GM19452 (cell line): ENCODE results near the gene NPC1L1.
A peak's percentile ranks its signal among the peaks of the same experiment; 100 is the strongest.
"Not testable (repeated sequence)": the region's sequence is repeated elsewhere in the genome, so short reads cannot be mapped to it uniquely, and the experiment has no call there.

Experiments used
- ATAC-seq: cut with Tn5 transposase; IDR thresholded peaks from one replicate; pipeline ENCODE4 v1.9.1; 2021; ENCODE audit not compliant: unreplicated experiment

The NPC1L1 gene

DNA sequence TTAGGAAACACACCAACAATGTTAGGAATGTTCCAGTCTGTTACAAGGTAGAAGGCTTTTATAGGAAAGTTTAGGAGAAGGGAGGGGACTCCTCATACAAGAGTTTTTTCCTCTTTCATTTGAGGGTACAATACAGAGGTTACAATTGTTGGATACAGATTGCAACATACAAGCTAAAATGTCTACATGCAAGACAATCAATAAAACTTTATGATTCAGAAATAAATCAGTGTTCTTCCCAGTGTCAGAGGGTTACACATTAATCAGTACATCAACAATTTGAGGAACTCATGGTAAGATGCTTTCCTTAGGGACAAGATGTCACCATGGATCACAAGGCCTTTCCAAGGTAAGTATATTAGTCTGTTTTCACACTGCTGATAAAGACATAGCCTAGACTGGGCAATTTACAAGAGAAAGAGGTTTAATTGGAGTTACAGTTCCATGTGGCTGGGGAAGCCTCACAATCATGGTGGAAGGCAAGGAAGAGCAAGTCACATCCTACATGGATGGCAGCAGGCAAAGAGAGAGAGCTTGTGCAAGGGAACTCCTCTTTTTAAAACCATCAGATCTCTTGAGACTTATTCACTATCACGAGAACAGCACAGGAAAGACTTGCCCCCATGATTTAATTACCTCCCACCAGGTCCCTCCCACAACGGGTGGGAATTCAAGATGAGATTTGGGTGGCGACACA is 34.4 kb downstream of the NPC1L1 start:
- ATAC-seq, result not testable (repeated sequence)

GRCh38 chr7:44505595-44505994 is 35.5 kb downstream of the NPC1L1 start:
- no peak for ATAC-seq

DNA sequence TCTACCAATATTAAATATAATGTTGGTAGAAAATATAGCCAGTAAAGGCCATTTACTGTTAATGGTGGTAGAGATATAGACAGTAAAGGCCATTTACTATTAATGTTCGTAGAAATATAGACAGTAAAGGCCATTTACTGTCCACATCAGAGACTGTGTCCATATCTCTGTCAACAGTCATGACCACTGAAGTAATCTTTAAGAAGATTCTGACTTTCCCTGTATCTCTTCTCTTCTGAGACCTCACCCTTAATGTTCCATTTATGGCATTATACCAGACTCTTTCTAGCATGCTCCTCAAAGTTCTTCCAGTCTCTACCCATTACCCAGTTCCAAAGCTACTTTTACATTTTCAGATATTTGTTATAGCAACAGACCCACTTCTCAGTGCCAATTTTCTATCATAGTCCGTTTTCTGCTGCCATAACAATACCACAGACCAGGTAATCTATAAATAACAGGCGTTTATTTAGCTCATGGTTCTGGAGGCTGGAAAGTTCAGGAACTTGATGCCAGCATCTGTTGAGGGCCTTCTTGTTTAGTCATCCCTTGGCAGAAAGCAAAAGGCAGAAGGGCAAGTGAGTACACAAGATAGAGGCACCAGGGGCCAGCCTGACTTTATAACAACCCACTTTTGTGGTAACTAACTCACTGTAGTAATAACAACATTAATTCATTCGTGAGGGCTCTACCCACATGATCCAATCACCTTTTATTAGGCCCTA is 42.7 kb downstream of the NPC1L1 start:
- ATAC-seq, result no peak

DNA sequence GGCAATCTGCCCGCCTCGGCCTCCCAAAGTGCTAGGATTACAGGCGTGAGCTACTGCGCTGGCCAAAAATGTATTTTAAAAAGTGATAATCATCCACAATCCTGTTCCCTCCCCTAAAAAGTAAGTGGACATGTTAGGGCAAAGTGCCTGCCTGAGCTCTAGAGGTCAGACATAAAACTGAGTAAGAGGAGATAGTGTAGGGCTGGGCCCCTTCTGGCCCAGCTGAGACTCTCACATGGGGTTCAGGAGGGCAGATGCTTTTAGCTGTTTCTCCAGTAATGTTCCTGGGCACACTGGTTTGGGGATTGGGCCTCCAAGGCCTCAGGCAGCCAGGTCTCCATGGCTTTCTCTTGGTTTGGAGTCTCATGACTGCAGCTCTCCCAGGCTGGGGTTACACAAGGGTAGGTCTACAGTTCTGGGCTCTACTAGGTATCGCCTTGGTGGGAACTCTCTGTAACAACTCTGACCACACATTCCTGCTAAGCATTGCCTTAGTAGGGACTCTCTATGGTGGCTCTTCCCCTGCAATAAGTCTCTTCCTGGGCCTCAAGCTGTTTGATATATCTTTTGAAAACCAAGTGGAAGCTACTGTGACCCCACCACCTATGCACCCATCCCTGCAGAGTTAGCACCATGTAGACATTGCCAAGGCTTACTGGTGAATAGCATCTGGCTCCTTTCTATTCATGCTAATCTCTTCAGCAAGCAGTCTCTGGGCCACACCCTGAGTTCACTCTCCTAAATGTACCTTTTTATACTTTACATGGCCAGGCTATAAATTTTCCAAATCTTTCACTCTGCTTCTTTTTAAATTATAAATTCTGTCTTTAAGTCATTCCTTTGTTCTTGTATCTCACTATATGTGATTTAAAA is 43.7 kb downstream of the NPC1L1 start:
- no peak for ATAC-seq

GRCh38 chr7:44496385-44496784 is 44.7 kb downstream of the NPC1L1 start:
- no peak for ATAC-seq

GRCh38 chr7:44494960-44495359 is 46.2 kb downstream of the NPC1L1 start:
- ATAC-seq, result no peak

- ATAC-seq, result no peak
Measured at GRCh38 chr7:44491229-44491628, 49.9 kb downstream of the NPC1L1 start.

DNA sequence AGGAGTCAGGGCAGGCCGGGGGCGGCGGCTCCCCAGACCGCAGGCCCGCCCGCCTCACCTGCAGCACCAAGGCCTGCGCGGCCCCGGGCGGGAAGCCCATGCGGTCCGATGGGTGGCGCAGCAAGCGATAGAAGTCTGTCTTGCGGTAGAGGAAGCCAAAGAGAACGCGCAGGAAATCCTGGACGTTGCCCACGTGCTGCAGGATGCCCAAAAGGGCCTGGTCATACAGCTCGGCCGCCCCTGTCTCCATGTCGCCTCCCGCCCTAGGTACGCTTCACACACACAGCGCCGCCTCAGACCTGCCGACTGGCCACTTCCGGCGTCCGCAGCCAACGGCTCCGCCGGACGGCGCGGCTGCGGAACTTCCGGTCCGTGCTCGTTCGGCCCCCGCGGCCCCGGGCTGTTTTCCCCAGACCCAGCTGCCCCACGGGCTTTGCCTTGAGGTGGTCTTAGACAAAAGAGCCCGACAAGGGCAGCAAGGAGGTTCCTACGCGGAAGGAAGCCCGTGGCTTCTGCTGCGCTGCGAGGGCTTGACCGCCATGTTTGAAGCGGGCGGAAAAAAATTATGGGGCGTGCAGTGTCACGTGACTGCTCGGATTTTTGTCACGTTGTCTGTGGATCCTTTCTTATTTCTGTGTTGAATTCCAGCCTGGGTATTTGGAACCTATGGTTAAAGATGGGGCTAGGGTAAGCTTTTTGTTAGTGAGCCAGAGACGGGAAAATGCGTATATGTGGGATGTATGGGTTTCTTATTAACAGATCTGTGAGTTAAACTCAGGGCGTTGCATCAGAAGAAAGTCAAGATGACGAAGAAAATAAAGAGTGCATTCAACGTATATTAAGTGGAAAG is 50.6 kb downstream of the NPC1L1 start, which contains the start of gene NUDCD3:
NUDCD3 (minus strand) TSS at position 308 of the 850 bp plus-strand sequence; CDS start at position 250, 58 bp downstream.
- ATAC-seq, result peak; percentile 94

- ATAC-seq, result peak; percentile 28
Measured at GRCh38 chr7:44489955-44490350, 51.2 kb downstream of the NPC1L1 start.

GRCh38 chr7:44488955-44489354 is 52.2 kb downstream of the NPC1L1 start:
- no peak for ATAC-seq

DNA sequence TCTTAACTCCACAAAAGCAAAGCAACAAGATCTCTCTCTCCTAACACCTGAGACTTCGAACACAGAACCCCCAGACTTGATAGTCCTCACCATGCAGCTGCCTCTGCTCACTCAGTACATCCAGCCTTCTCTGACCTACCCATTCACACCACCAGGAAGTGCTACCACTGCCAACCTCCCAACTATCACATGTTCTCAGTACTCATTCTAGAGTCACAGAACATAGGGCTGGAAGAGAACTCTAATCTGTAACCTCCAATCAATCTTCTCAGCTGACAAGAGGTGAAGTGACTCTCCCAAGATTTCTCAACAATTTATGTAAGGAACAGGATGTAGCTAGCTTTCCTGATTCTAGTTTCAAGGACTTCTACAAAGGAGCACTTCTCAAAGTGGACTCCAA is 54.4 kb downstream of the NPC1L1 start:
- no peak for ATAC-seq

GRCh38 chr7:44486001-44486400 is 55.1 kb downstream of the NPC1L1 start:
- no peak for ATAC-seq

GRCh38 chr7:44484482-44485313 is 56.4 kb downstream of the NPC1L1 start:
- ATAC-seq, result no peak

GRCh38 chr7:44482502-44483485 is 58.3 kb downstream of the NPC1L1 start:
- ATAC-seq, result no peak

GRCh38 chr7:44477938-44478337 is 63.2 kb downstream of the NPC1L1 start:
- ATAC-seq, result no peak

- peak; percentile 83 for ATAC-seq
Measured at GRCh38 chr7:44477063-44477830, 63.9 kb downstream of the NPC1L1 start.

- ATAC-seq, result no peak
Measured at GRCh38 chr7:44476313-44476712, 64.8 kb downstream of the NPC1L1 start.

GRCh38 chr7:44473295-44473694 is 67.8 kb downstream of the NPC1L1 start:
- ATAC-seq, result no peak
